Neural cell (in vitro differentiated cells): ENCODE measurements around the gene LRIF1. TPM values are rescaled to one million over a fixed set of nuclear protein-coding genes. Genes with fewer than 3 reads are reported as not detected.

ENCODE experiments used
- H2AFZ ChIP-seq: fragments of 200-600, 300-800 bp; sonication (generic), shearing (Covaris generic); 2 replicates; pipeline ENCODE4 v1.6.0; 2014; ENCODE audit warnings: low read depth, mild to moderate bottlenecking, antibody characterized with exemption, low read length, moderate library complexity
- H3F3A ChIP-seq: fragments of 200-600 bp; shearing (Covaris generic); 2 replicates; pipeline ENCODE4 v1.6.1; 2016; ENCODE audit warnings: mild to moderate bottlenecking, moderate library complexity, mixed read lengths, antibody characterized with exemption, low read length; ENCODE audit not compliant: insufficient read depth, poor library complexity, severe bottlenecking
- H3K27ac ChIP-seq: fragments of 200-600, 300-800 bp; sonication (generic), shearing (Covaris generic); 2 replicates; pipeline ENCODE4 v1.5.1; 2014; ENCODE audit warnings: mild to moderate bottlenecking, low read length, moderate library complexity
- H3K27me3 ChIP-seq: fragments of 300-800, 200-600 bp; sonication (generic), shearing (Covaris generic); 2 replicates; pipeline ENCODE4 v1.6.0; 2014; ENCODE audit warnings: mild to moderate bottlenecking, low read depth, low read length, moderate library complexity; ENCODE audit not compliant: insufficient read depth
- H3K36me3 ChIP-seq: fragments of 300-800, 200-600 bp; sonication (generic), shearing (Covaris generic); 2 replicates; pipeline ENCODE4 v1.5.1; 2014; ENCODE audit warnings: mild to moderate bottlenecking, antibody characterized with exemption, low read length, moderate library complexity; ENCODE audit not compliant: insufficient read depth
- H3K4me2 ChIP-seq: fragments of 300-800, 200-600 bp; sonication (generic), shearing (Covaris generic); 2 replicates; pipeline ENCODE4 v1.6.0; 2014; ENCODE audit warnings: mild to moderate bottlenecking, low read length
- H3K4me3 ChIP-seq: fragments of 300-800, 200-600 bp; sonication (generic), shearing (Covaris generic); 2 replicates; pipeline ENCODE4 v1.5.1; 2014; ENCODE audit warnings: mild to moderate bottlenecking, low read length, moderate library complexity
- H3K79me2 ChIP-seq: fragments of 200-600 bp; shearing (Covaris generic); replicated peaks from 2 replicates; pipeline ENCODE4 v1.6.0; 2014; ENCODE audit warnings: mild to moderate bottlenecking, low read length, moderate library complexity; ENCODE audit not compliant: insufficient read depth
- H3K9ac ChIP-seq: fragments of 300-800, 200-600 bp; sonication (generic), shearing (Covaris generic); 2 replicates; pipeline ENCODE4 v1.6.1; 2016; ENCODE audit warnings: mild to moderate bottlenecking, low read length, mixed read lengths
- H3K9me2 ChIP-seq: fragments of 200-600 bp; shearing (Covaris generic); 2 replicates; pipeline ENCODE4 v1.6.1; 2016; ENCODE audit warnings: mild to moderate bottlenecking, low read length, mixed read lengths; ENCODE audit not compliant: insufficient read depth
- H3K9me3 ChIP-seq: fragments of 200-600, 300-800 bp; sonication (generic), shearing (Covaris generic); 2 replicates; pipeline ENCODE4 v1.6.1; 2016; ENCODE audit warnings: mild to moderate bottlenecking, mixed run types, low read length, moderate library complexity, mixed read lengths
- H4K20me1 ChIP-seq: fragments of 200-600 bp; shearing (Covaris generic); 2 replicates; pipeline ENCODE4 v1.6.1; 2016; ENCODE audit warnings: mild to moderate bottlenecking, mixed run types; ENCODE audit not compliant: insufficient read depth
- EP300 ChIP-seq: fragments of 450-650 bp; conservative IDR thresholded peaks from 2 replicates; pipeline ENCODE4 v1.6.1; 2014; ENCODE audit warnings: antibody characterized with exemption, mild to moderate bottlenecking, moderate library complexity; ENCODE audit not compliant: poor library complexity, severe bottlenecking
- EZH2 ChIP-seq: fragments of 200-600, 300-800 bp; shearing (Covaris generic), sonication (generic); IDR thresholded peaks from 2 replicates; pipeline ENCODE4 v1.6.1; 2014; ENCODE audit warnings: antibody characterized with exemption, low read length, borderline replicate concordance, mild to moderate bottlenecking; ENCODE audit not compliant: insufficient read depth, poor library complexity, severe bottlenecking
- MXI1 ChIP-seq: fragments of 450-650 bp; conservative IDR thresholded peaks from 2 replicates; pipeline ENCODE4 v1.6.1; 2014; ENCODE audit warnings: antibody characterized with exemption, mild to moderate bottlenecking; ENCODE audit not compliant: poor library complexity, severe bottlenecking
- POLR2AphosphoS5 ChIP-seq: IDR thresholded peaks from 2 replicates; pipeline ENCODE4 v1.6.1; 2012
- RAD21 ChIP-seq: fragments of 450-650 bp; conservative IDR thresholded peaks from 2 replicates; pipeline ENCODE4 v1.6.1; 2014; ENCODE audit warnings: antibody characterized with exemption, mild to moderate bottlenecking, moderate library complexity
- SMC3 ChIP-seq: fragments of 450-650 bp; conservative IDR thresholded peaks from 2 replicates; pipeline ENCODE4 v1.6.1; 2014; ENCODE audit warnings: antibody characterized with exemption, mild to moderate bottlenecking, moderate library complexity; ENCODE audit not compliant: poor library complexity
- TAF1 ChIP-seq: IDR thresholded peaks from 2 replicates; pipeline ENCODE4 v1.6.1; 2012; ENCODE audit warnings: low read depth
- polyA plus RNA-seq: library from polyadenylated mRNA; depleted of rRNA; stranded (reverse); fragments of >200 nt; gene quantifications from 2 replicates; pipeline ENCODE4 v1.2.3, GENCODE V29; 2014
- TF ChIP-seq, protein P1 (sequence below): fragments of 450-650 bp; IDR thresholded peaks from 2 replicates; pipeline ENCODE4 v1.5.1; 2014; ENCODE audit warnings: antibody characterized with exemption, mild to moderate bottlenecking, moderate library complexity; ENCODE audit not compliant: poor library complexity, severe bottlenecking
- TF ChIP-seq, protein P2 (sequence below): IDR thresholded peaks from 2 replicates; pipeline ENCODE4 v1.6.1; 2012; ENCODE audit warnings: borderline replicate concordance

LRIF1 gene
- polyA plus RNA-seq, 1 donor from 2014 or later, result 26.8 TPM

DNA sequence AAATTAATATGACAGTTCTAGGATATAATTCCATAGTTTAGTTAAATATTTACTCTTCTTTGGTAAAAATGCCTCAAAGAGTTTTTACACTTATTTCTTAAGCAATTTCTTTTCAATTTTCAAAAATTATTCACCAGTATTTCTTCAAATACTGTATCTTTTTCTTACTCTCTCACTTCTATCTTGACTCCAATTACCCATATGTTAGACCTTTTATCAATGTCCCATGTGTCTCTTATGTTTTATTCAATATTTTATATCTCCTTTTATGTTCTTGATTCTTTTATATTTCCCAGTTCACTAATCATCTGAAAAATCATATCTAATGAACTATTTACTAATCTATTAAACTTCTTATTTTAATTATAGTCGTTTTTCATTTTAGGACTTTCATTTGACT is 11.5 kb upstream of the LRIF1 start:
- H3K36me3 ChIP-seq, result no peaks in the 10 kb centered on the region
- H3K9ac ChIP-seq, result no peak overlapping the region
- H3K9me3 ChIP-seq, result no peaks in the 10 kb centered on the region
- H3K4me3 ChIP-seq, result no peak overlapping the region
- H3K27me3 ChIP-seq, result no peaks in the 10 kb centered on the region
- TF ChIP-seq, protein P1, sequence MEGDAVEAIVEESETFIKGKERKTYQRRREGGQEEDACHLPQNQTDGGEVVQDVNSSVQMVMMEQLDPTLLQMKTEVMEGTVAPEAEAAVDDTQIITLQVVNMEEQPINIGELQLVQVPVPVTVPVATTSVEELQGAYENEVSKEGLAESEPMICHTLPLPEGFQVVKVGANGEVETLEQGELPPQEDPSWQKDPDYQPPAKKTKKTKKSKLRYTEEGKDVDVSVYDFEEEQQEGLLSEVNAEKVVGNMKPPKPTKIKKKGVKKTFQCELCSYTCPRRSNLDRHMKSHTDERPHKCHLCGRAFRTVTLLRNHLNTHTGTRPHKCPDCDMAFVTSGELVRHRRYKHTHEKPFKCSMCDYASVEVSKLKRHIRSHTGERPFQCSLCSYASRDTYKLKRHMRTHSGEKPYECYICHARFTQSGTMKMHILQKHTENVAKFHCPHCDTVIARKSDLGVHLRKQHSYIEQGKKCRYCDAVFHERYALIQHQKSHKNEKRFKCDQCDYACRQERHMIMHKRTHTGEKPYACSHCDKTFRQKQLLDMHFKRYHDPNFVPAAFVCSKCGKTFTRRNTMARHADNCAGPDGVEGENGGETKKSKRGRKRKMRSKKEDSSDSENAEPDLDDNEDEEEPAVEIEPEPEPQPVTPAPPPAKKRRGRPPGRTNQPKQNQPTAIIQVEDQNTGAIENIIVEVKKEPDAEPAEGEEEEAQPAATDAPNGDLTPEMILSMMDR, result no peak
- TF ChIP-seq EZH2, result no peak
- no peak for TF ChIP-seq MXI1
- TF ChIP-seq POLR2AphosphoS5, result no peak
- TF ChIP-seq, protein P2, sequence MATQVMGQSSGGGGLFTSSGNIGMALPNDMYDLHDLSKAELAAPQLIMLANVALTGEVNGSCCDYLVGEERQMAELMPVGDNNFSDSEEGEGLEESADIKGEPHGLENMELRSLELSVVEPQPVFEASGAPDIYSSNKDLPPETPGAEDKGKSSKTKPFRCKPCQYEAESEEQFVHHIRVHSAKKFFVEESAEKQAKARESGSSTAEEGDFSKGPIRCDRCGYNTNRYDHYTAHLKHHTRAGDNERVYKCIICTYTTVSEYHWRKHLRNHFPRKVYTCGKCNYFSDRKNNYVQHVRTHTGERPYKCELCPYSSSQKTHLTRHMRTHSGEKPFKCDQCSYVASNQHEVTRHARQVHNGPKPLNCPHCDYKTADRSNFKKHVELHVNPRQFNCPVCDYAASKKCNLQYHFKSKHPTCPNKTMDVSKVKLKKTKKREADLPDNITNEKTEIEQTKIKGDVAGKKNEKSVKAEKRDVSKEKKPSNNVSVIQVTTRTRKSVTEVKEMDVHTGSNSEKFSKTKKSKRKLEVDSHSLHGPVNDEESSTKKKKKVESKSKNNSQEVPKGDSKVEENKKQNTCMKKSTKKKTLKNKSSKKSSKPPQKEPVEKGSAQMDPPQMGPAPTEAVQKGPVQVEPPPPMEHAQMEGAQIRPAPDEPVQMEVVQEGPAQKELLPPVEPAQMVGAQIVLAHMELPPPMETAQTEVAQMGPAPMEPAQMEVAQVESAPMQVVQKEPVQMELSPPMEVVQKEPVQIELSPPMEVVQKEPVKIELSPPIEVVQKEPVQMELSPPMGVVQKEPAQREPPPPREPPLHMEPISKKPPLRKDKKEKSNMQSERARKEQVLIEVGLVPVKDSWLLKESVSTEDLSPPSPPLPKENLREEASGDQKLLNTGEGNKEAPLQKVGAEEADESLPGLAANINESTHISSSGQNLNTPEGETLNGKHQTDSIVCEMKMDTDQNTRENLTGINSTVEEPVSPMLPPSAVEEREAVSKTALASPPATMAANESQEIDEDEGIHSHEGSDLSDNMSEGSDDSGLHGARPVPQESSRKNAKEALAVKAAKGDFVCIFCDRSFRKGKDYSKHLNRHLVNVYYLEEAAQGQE, result no peak
- TF ChIP-seq EP300, result no peak
- TF ChIP-seq TAF1, result no peak
- TF ChIP-seq SMC3, result no peak
- TF ChIP-seq RAD21, result no peak
- H3K4me2 ChIP-seq, result no peak overlapping the region
- no peak overlapping the region for H2AFZ ChIP-seq
- no peaks in the 10 kb centered on the region for H3K9me2 ChIP-seq
- no peak overlapping the region for H3K27ac ChIP-seq
- no peaks in the 10 kb centered on the region for H3F3A ChIP-seq
- H3K79me2 ChIP-seq, result no peaks in the 10 kb centered on the region
- no peaks in the 10 kb centered on the region for H4K20me1 ChIP-seq

DNA sequence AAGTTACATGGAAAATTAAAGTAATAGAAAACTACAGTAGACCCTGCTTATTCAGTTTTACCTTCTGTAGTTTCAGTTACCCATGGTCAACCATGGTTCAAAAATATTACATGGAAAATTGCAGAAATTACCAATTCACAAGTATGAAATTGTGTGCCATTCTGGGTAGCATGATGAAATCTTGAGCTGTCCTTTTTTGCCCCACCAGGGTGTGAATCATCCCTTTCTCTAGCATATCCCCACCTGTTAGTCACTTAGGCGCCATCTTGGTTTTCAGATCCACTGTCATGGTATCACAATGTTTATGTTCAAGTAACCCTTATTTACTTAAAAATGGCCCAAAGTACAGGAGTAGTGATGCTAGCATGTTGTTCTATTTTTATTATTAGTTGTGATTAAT is 3.5 kb upstream of the LRIF1 start:
- Histone ChIP-seq H3F3A (no peaks in the 10 kb centered on the region), H3K27ac (no peak overlapping the region), H3K27me3 (no peaks in the 10 kb centered on the region), H3K9me3 (no peaks in the 10 kb centered on the region), H3K9me2 (no peaks in the 10 kb centered on the region), H4K20me1 (no peaks in the 10 kb centered on the region), H3K36me3 (no peaks in the 10 kb centered on the region), H3K9ac (no peak overlapping the region), H3K4me3 (no peak overlapping the region), H3K4me2 (no peak overlapping the region), H2AFZ (no peak overlapping the region), H3K79me2 (peaks cover 1% of the 10 kb centered on the region)
- TF ChIP-seq, protein P2, result no peak
- TF ChIP-seq TAF1 (no peak), MXI1 (no peak), POLR2AphosphoS5 (no peak), EZH2 (no peak), SMC3 (no peak), RAD21 (no peak), EP300 (no peak)
- TF ChIP-seq, protein P1, result no peak
